PC-3 (cell line): Measurements from ENCODE around the gene PBX3.

ENCODE experiments used
- CTCF ChIP-seq: fragments of 300-600 bp; sonication (generic); conservative IDR thresholded peaks from 2 replicates; pipeline ENCODE4 v1.5.1; 2017; ENCODE audit warnings: antibody characterized with exemption, low read depth, mild to moderate bottlenecking, low read length
- EZH2 ChIP-seq: fragments of 300-600 bp; sonication (generic); IDR thresholded peaks from one replicate; pipeline ENCODE4 v1.6.1; 2017; ENCODE audit warnings: antibody characterized with exemption, mild to moderate bottlenecking, low read length; ENCODE audit not compliant: unreplicated experiment
- EZH2phosphoT487 ChIP-seq: fragments of 300-600 bp; sonication (generic); IDR thresholded peaks from 2 replicates; pipeline ENCODE4 v1.6.1; 2018; ENCODE audit warnings: mild to moderate bottlenecking, antibody characterized with exemption, low read length, borderline replicate concordance

- TF ChIP-seq EZH2, result no peak
- TF ChIP-seq EZH2phosphoT487, result no peak
- TF ChIP-seq CTCF, result no peak
These were observed 250.1 kb downstream of the PBX3 start for GRCh38 chr9:125997196-125997823.
